ENCODE measurements around the gene ASTN2.

The ASTN2 gene

GRCh38 chr9:116990592-116990991 lies 424.3 kb downstream of the ASTN2 start:
- TF ChIP-seq, protein P1, sequence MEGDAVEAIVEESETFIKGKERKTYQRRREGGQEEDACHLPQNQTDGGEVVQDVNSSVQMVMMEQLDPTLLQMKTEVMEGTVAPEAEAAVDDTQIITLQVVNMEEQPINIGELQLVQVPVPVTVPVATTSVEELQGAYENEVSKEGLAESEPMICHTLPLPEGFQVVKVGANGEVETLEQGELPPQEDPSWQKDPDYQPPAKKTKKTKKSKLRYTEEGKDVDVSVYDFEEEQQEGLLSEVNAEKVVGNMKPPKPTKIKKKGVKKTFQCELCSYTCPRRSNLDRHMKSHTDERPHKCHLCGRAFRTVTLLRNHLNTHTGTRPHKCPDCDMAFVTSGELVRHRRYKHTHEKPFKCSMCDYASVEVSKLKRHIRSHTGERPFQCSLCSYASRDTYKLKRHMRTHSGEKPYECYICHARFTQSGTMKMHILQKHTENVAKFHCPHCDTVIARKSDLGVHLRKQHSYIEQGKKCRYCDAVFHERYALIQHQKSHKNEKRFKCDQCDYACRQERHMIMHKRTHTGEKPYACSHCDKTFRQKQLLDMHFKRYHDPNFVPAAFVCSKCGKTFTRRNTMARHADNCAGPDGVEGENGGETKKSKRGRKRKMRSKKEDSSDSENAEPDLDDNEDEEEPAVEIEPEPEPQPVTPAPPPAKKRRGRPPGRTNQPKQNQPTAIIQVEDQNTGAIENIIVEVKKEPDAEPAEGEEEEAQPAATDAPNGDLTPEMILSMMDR (IDR thresholded peaks at IDR 0.05; ENCODE audit: low read depth, low read length) = no peak
- no peak for DNase-seq
- H3K27ac ChIP-seq = no peak overlapping the region
- no peaks in the 10 kb centered on the region for H3K27me3 ChIP-seq (ENCODE audit: insufficient read depth, low read depth, severe bottlenecking)
- 0 out of 2 replicates have a peak, but pooled peaks cover 4% of the 10 kb centered on the region for H3K36me3 ChIP-seq
- no peaks in the 10 kb centered on the region for H3K9me3 ChIP-seq (ENCODE audit: severe bottlenecking)
- no peak overlapping the region for H3K4me3 ChIP-seq (ENCODE audit: low read depth, low read length)

DNA sequence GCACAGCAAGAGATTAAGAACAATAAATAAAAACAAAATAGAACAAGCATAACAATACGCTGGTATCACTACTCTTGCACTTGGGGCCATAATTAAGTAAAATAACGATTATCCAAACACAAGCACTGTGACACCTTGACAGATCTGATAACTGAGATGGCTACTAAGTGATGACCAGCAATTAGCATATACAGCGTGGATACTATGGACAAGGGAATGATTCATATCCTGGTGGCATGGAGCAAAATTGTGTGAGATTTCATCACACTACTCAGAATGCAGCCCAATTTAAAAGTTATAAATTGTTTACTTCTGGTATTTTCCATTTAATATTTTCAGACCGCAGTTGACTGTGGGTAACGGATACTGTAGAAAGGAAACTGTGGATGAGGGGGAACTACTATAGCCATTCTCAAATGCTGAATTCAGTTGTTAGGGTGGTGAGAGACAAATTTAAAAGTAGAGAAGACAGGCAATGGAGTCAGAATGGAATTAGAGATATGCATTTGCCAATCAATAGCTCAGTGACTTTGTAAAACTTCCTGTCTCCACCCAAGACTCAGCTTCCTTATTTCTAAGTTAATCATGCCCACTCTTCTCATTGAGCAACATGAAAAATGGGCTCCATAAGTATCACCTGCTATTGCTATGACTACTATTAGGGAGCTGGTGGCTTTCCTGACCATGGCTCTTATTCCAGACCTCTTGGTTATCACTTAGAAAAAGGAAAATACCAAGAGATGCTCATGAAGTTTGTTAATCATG lies 427.0 kb downstream of the ASTN2 start:
- H3K9me3 ChIP-seq (ENCODE audit: severe bottlenecking) = no peaks in the 10 kb centered on the region

GRCh38 chr9:116986015-116986414 lies 428.8 kb downstream of the ASTN2 start:
- DNase-seq = no peak
- no peaks in the 10 kb centered on the region for H3K27me3 ChIP-seq (ENCODE audit: insufficient read depth, low read depth, severe bottlenecking)
- TF ChIP-seq, protein P1 (IDR thresholded peaks at IDR 0.05; ENCODE audit: low read depth, low read length) = no peak
- peaks cover 7% of the 10 kb centered on the region for H3K36me3 ChIP-seq
- H3K9me3 ChIP-seq (ENCODE audit: severe bottlenecking) = no peaks in the 10 kb centered on the region
- H3K27ac ChIP-seq = no peak overlapping the region
- no peak overlapping the region for H3K4me3 ChIP-seq (ENCODE audit: low read depth, low read length)

More for the DNA sequence above, 427.0 kb downstream of the ASTN2 start:
- H3K27me3 ChIP-seq (ENCODE audit: insufficient read depth, low read depth, severe bottlenecking) = no peaks in the 10 kb centered on the region
- DNase-seq = no peak
- H3K36me3 ChIP-seq = peaks cover 7% of the 10 kb centered on the region
- H3K4me3 ChIP-seq (ENCODE audit: low read depth, low read length) = no peak overlapping the region
- H3K27ac ChIP-seq = no peak overlapping the region
- TF ChIP-seq, protein P1 (IDR thresholded peaks at IDR 0.05; ENCODE audit: low read depth, low read length) = no peak

DNA sequence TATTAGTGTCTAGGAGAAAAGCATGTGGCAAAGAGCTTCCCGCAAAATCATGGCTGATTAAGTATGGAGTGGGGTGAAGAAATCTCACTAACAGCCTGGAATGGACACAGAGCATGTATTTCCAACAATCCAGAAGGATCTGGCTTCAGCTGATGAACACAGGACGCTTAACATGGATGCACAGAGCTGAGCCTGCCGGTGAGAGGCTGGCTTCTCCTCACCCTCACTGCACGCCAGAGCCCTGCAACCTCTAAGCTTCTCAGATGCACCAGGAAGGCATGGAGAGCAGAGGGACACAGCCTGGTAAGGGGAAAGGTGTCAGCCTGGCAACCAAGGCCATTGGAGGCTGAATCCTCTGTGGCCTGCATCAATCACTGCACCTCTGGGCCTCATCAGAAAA lies 429.3 kb downstream of the ASTN2 start:
- Histone ChIP-seq H3K36me3 (peaks cover 7% of the 10 kb centered on the region), H3K27ac (no peak overlapping the region), H3K27me3 (ENCODE audit: insufficient read depth, low read depth, severe bottlenecking) (no peaks in the 10 kb centered on the region), H3K4me3 (ENCODE audit: low read depth, low read length) (no peak overlapping the region), H3K9me3 (ENCODE audit: severe bottlenecking) (no peaks in the 10 kb centered on the region)
- no peak for DNase-seq
- TF ChIP-seq, protein P1 (IDR thresholded peaks at IDR 0.05; ENCODE audit: low read depth, low read length) = no peak

- H3K9me3 ChIP-seq (ENCODE audit: severe bottlenecking) = no peaks in the 10 kb centered on the region
- peaks cover 7% of the 10 kb centered on the region for H3K36me3 ChIP-seq
- no peak overlapping the region for H3K27ac ChIP-seq
- H3K27me3 ChIP-seq (ENCODE audit: insufficient read depth, low read depth, severe bottlenecking) = no peaks in the 10 kb centered on the region
- no peak for DNase-seq
- H3K4me3 ChIP-seq (ENCODE audit: low read depth, low read length) = no peak overlapping the region
- TF ChIP-seq, protein P1 (IDR thresholded peaks at IDR 0.05; ENCODE audit: low read depth, low read length) = no peak
Measured at GRCh38 chr9:116984111-116984510, 430.7 kb downstream of the ASTN2 start.
